Prostate gland (tissue), 2 donors: ENCODE data around the gene TBC1D5. TPM values are rescaled to one million over a fixed set of nuclear protein-coding genes. Genes with fewer than 3 reads are reported as not detected.

Experiments used
- DNase-seq: peaks from one replicate; pipeline ENCODE4 v3.0.0-alpha.2; 2019; ENCODE audit warnings: low spot score
- H3K27ac ChIP-seq, 2 donors: fragments of 200-600 bp; sonication (generic); 2 replicates each; pipeline ENCODE4 v1.5.1; 2017 to 2019
- H3K27me3 ChIP-seq: fragments of 200-600 bp; sonication (generic); replicated peaks from 2 replicates; pipeline ENCODE4 v1.5.1; 2019; ENCODE audit not compliant: insufficient read depth
- H3K36me3 ChIP-seq, 2 donors: fragments of 200-600 bp; sonication (generic); 1 replicate in 1 of 2; 2 replicates in 1 of 2; pipeline versions ENCODE4 v1.5.1 to v1.8.1; 2017 to 2019
- H3K4me1 ChIP-seq: fragments of 200-600 bp; sonication (generic); replicated peaks from 2 replicates; pipeline ENCODE4 v1.5.1; 2019
- H3K4me3 ChIP-seq, 2 donors: fragments of 200-600 bp; sonication (generic); 2 replicates each; pipeline ENCODE4 v1.5.1; 2017 to 2019
- H3K9me3 ChIP-seq: fragments of 200-600 bp; sonication (generic); 2 replicates; pipeline ENCODE4 v1.5.1; 2017
- POLR2A ChIP-seq: fragments of 450-650 bp; IDR thresholded peaks from one replicate; pipeline ENCODE4 v1.6.1; 2016; ENCODE audit warnings: antibody characterized with exemption, mild to moderate bottlenecking
- POLR2AphosphoS5 ChIP-seq: sonication (generic); formaldehyde crosslinking; IDR thresholded peaks from one replicate; pipeline ENCODE4 v1.6.1; 2017; ENCODE audit warnings: antibody characterized with exemption
- WGBS: methylation state at CpG from one replicate; pipeline ENCODE4 v1.1.5; 2018; 5-methylcytosine and 5-hydroxymethylcytosine counted together
- intact Hi-C: fragments of 100-400 bp; cut with DNase I; formaldehyde crosslinking; loops from one replicate; pipeline ENCODE4 v1.14.2; 2022
- total RNA-seq, 2 donors: library from RNA; depleted of rRNA; stranded (reverse); fragments of >200 nt; gene quantifications; one replicate each; pipeline ENCODE4 v1.1.0, GENCODE V29; 2016
- TF ChIP-seq, protein P1 (sequence below), 4 experiments: fragments of 200-600 bp in 2 of 4; fragments of 450-650 bp in 2 of 4; sonication (generic) in 2 of 4; IDR thresholded peaks; 1 replicate in 3 of 4; 2 replicates in 1 of 4; pipeline ENCODE4 v1.5.1; 2016 to 2019; ENCODE audit warnings: antibody characterized with exemption in 4 of 4, mild to moderate bottlenecking in 2 of 4, moderate library complexity in 2 of 4

TBC1D5 gene
- total RNA-seq, 2 donors from 2014 or later, result 64.8 to 99.2 TPM

DNA sequence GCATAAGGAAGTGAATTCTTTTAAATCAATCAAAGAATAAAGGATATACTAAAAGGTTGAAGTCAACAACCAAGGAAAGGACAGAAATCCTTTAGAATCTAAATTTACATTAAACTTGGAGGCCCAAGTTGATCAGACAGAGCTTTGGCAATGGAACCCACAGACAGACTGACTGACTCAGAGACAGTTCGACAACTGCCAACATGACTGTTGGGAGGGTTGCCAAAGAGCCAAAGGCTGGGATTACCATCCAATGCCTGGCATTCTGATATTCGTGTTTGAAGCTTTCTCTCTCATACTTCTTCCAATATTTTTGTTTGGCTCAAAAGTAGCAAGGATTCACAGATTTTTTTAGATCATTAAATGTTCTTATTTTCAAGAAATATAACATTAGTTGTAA, 451.5 kb downstream of the TBC1D5 start:
- TF ChIP-seq POLR2AphosphoS5, result no peak
- no peak for TF ChIP-seq POLR2A
- TF ChIP-seq, protein P1, sequence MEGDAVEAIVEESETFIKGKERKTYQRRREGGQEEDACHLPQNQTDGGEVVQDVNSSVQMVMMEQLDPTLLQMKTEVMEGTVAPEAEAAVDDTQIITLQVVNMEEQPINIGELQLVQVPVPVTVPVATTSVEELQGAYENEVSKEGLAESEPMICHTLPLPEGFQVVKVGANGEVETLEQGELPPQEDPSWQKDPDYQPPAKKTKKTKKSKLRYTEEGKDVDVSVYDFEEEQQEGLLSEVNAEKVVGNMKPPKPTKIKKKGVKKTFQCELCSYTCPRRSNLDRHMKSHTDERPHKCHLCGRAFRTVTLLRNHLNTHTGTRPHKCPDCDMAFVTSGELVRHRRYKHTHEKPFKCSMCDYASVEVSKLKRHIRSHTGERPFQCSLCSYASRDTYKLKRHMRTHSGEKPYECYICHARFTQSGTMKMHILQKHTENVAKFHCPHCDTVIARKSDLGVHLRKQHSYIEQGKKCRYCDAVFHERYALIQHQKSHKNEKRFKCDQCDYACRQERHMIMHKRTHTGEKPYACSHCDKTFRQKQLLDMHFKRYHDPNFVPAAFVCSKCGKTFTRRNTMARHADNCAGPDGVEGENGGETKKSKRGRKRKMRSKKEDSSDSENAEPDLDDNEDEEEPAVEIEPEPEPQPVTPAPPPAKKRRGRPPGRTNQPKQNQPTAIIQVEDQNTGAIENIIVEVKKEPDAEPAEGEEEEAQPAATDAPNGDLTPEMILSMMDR (IDR thresholded peaks at IDR 0.05), result no peak
- no peak overlapping the region for H3K4me3 ChIP-seq
- intact Hi-C loops, result no loop called here
- WGBS, result 82% methylated on average over 2 of the region's 2 CpGs
- DNase-seq, result no peak
- no peaks in the 10 kb centered on the region for H3K36me3 ChIP-seq
- no peaks in the 10 kb centered on the region for H3K9me3 ChIP-seq
- H3K27me3 ChIP-seq, result no peaks in the 10 kb centered on the region
- no peak overlapping the region for H3K27ac ChIP-seq
- no peaks in the 10 kb centered on the region for H3K4me1 ChIP-seq

DNA sequence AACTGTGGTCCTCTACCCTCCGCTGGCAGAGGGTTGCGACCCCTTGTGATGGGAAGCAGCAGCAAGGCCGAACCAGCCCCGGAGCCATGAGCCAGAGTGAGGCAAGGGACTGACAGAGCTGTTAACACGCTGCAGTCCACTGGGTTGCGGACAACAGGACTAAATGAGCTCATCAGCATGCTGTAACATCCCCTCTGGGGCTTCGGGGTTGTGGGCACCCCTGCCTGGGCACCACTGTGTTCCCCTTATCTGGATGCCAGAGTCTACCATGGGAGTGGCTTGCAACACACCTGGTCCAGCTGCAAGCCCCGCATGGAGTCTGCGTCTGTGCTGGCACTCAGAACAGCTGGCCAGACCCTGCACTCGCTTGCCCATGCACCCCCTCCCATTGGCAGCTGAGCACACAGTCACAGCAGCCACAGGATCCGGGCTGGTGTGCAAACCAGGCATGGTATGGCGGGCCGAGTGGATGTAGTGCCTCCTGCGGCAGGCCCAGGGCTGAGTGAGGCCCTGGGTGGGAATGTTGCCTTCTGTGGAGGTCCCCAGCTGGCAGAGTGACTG, 453.5 kb downstream of the TBC1D5 start:
- Histone ChIP-seq H3K27me3 (no peaks in the 10 kb centered on the region), H3K27ac (no peak overlapping the region), H3K4me1 (no peaks in the 10 kb centered on the region), H3K4me3 (no peak overlapping the region), H3K9me3 (no peaks in the 10 kb centered on the region), H3K36me3 (no peaks in the 10 kb centered on the region)
- TF ChIP-seq POLR2A, result no peak
- no peak for TF ChIP-seq POLR2AphosphoS5
- TF ChIP-seq, protein P1 (IDR thresholded peaks at IDR 0.05), result no peak
- intact Hi-C loops, result no loop called here
- DNase-seq, result no peak
- 98% methylated on average over 11 of the region's 14 CpGs for WGBS

DNA sequence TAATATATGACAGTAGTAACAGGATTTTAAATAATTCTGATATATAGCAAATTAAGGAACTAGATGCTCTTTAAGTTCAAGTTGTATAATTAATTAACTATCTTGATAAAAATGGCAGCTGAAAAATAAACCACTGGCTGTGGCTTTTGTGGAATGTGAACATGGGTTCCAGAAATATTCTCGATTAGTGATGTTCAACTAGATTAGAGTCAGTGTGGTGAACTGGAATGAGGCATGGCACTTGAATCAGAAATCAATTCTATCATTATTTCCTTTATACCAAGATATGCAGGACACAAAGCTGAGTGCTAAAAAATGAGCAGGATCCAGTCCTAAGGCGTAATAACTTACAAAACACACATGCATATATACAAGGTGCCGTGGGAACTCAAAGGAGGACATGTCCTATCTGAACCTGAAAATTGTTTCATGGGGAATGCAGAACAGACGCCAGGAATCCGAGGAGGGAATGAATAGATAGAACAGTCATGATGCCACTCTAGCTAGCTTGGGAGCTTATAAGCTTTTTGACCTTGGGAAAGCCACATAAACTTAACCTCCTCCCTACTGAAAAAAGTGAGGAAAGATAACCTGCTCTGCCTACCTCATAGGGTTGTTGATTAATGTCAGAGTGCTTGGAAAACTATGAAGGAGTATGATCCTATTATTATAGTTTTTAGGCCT, 455.3 kb downstream of the TBC1D5 start:
- Histone ChIP-seq H3K27ac (no peak overlapping the region), H3K36me3 (no peaks in the 10 kb centered on the region), H3K4me3 (no peak overlapping the region), H3K27me3 (no peaks in the 10 kb centered on the region), H3K9me3 (no peaks in the 10 kb centered on the region), H3K4me1 (no peaks in the 10 kb centered on the region)
- TF ChIP-seq, protein P1 (IDR thresholded peaks at IDR 0.05), result no peak
- TF ChIP-seq POLR2A (no peak), POLR2AphosphoS5 (no peak)
- intact Hi-C loops, result no loop called here
- WGBS, result 93% methylated on average over 5 of the region's 5 CpGs
- no peak for DNase-seq

DNA sequence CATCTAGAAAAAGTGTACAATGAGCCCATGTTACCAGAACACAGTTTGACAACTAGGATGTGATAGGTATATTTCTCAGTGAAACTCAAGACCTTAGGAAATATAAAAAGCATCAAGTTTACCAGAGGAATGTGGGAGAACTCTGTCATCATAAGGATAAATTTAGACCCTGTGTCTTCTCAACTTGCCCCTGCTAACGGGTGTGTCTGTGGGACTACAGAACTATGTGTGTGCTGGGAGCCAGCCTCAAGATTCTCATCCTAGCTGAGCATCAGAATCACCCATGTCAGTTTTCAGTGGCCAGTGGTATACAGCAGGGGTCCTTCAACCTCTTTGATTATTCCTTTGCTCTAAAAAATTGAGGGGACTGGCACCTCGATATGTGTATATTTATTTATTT, 464.4 kb downstream of the TBC1D5 start:
- whole genome bisulfite sequencing, result 84% methylated on average over 2 of the region's 2 CpGs

More for the DNA sequence above, 464.4 kb downstream of the TBC1D5 start:
- Histone ChIP-seq H3K27ac (no peak overlapping the region), H3K4me1 (no peaks in the 10 kb centered on the region), H3K9me3 (no peaks in the 10 kb centered on the region), H3K36me3 (no peaks in the 10 kb centered on the region), H3K27me3 (no peaks in the 10 kb centered on the region), H3K4me3 (no peak overlapping the region)
- TF ChIP-seq POLR2AphosphoS5, result no peak
- no peak for TF ChIP-seq POLR2A
- TF ChIP-seq, protein P1 (IDR thresholded peaks at IDR 0.05), result no peak
- intact Hi-C loops, result no loop called here
- DNase-seq, result no peak
